SK-N-SH treated with all-trans-retinoic acid at 6 μM for 48 hours (cell line): ENCODE results near the gene RPS6KB2.

Experiments
- ARNTL ChIP-seq: fragments of 450-650 bp; formaldehyde crosslinking; IDR thresholded peaks from 2 replicates; pipeline ENCODE4 v1.5.0; 2020; ENCODE audit warnings: low read depth, mild to moderate bottlenecking, moderate library complexity, borderline replicate concordance
- BACH2 ChIP-seq: fragments of 250-450 bp; sonication (Bioruptor Pico); IDR thresholded peaks from 2 replicates; pipeline ENCODE4 v1.9.0; 2021; ENCODE audit warnings: mild to moderate bottlenecking, borderline replicate concordance
- CSDC2 ChIP-seq: fragments of 250-450 bp; sonication (Bioruptor Pico); IDR thresholded peaks from 2 replicates; pipeline ENCODE4 v1.5.0; 2020; ENCODE audit warnings: mild to moderate bottlenecking, moderate library complexity
- CSRNP3 ChIP-seq: fragments of 250-450 bp; sonication (Bioruptor Pico); IDR thresholded peaks from 2 replicates; pipeline ENCODE4 v1.5.1; 2021; ENCODE audit warnings: mild to moderate bottlenecking, moderate library complexity
- ISL1 ChIP-seq: fragments of 250-450 bp; sonication (Bioruptor Pico); IDR thresholded peaks from 2 replicates; pipeline ENCODE4 v2.1.2; 2022; ENCODE audit warnings: mild to moderate bottlenecking, moderate library complexity
- RARB ChIP-seq: fragments of 250-450 bp; sonication (Bioruptor Pico); IDR thresholded peaks from 2 replicates; pipeline ENCODE4 v1.8.0; 2021; ENCODE audit warnings: mild to moderate bottlenecking, moderate library complexity
- SNAI2 ChIP-seq: fragments of 250-450 bp; sonication (Bioruptor Pico); IDR thresholded peaks from 2 replicates; pipeline ENCODE4 v1.5.0; 2020; ENCODE audit warnings: mild to moderate bottlenecking, moderate library complexity
- ZFP3 ChIP-seq: fragments of 250-450 bp; sonication (Bioruptor Pico); IDR thresholded peaks from 2 replicates; pipeline ENCODE4 v1.5.0; 2020; ENCODE audit warnings: mild to moderate bottlenecking, moderate library complexity
- ZNF565 ChIP-seq: fragments of 450-650 bp; formaldehyde crosslinking; conservative IDR thresholded peaks from 2 replicates; pipeline ENCODE4 v1.5.0; 2020; ENCODE audit warnings: low read depth, mild to moderate bottlenecking, moderate library complexity
- ZNF70 ChIP-seq: fragments of 450-650 bp; formaldehyde crosslinking; IDR thresholded peaks from 2 replicates; pipeline ENCODE4 v1.5.0; 2020; ENCODE audit warnings: mild to moderate bottlenecking, moderate library complexity

GRCh38 chr11:67384851-67385366 lies 43.4 kb upstream of the RPS6KB2 start:
- TF ChIP-seq ZFP3 (no peak), CSRNP3 (CRISPR knock-in tag) (no peak), ARNTL (CRISPR knock-in tag) (no peak), ZNF70 (CRISPR knock-in tag) (no peak), ZNF565 (no peak), CSDC2 (CRISPR knock-in tag) (no peak), ISL1 (no peak), RARB (CRISPR knock-in tag) (no peak), SNAI2 (no peak), BACH2 (CRISPR knock-in tag) (no peak)
